ENCODE measurements around the gene GPBP1.
"Not testable (repeated sequence)": the region's sequence is repeated elsewhere in the genome, so short reads cannot be mapped to it uniquely, and the experiment has no call there.

Gene GPBP1

DNA sequence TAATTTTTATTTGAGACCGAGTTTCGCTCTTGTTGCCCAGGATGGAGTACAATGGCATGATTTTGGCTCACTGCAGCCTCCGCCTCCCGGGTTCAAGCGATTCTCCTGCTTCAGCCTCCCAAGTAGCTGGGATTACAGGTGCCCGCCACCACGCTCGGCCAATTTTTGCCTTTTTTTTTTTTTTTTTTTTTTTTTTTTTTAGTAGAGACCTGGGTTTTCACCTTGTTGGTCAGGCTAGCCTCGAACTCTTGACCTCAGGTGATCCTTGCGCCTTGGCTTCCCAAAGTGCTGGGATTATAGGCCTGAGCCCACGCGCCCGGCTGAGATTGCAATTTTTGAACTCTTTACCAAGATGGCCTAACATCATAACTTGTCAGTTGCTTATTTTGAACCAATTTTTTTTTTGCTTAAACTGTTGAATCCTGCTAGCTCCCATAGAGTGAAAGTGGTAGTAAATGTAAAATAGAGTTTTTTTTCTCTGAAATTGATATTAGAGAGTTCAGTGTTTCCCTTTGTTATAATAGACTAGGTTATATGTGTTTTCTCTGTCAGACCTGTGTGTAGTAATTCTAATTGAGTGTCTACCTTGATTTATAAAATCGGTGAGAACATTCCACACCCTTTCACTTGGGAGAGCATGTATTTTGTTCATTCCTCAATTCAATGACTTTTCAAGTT, 3.8 kb downstream of the GPBP1 start:
- DNase-seq, result no peak

GRCh38 chr5:57178238-57178637, 4.4 kb downstream of the GPBP1 start:
- DNase-seq, result not testable (repeated sequence)

DNA sequence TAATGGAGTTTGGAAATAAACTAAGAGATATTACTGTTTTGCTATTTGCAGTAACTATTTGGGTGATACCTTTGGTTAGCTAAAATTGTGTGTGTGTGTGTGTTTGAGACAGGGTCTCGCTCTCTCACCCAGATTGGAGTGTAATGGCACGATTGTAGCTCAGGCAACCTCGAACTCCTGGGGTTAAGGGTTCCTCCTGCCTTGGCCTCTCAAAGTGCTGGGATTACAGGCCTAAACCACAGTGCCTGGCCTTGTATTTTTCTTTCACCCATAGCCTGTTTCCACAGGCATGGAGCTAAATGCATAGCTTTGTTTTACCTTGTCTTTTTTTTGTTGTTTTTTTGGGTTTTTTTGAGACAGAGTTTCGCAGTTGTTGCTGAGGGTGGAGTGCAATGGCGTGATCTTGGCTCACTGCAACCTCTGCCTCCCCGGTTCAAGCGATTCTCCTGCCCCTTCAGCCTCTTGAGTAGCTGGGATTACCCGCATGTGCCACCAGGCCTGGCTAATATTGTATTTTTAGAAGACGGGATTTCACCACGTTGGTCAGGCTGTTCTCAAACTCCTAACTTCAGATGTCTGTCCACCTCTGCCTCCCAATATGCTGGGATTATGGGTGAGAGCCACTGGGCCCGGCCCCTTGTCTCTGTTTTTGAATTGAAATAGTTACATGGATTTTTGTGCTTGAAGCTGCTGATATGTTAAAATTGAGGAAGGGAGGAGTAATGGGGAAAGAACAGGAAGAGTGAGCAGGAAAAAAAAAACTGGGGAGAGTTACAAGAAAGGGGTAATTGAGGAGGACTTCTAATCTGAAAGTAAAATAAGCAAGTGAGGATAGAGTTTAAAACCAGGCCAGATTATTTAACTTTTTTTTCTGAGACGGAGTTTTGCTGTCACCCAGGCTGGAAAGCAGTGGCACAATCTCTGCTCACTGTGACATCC, 5.7 kb downstream of the GPBP1 start:
- no peak for DNase-seq

GRCh38 chr5:57181154-57181553, 7.3 kb downstream of the GPBP1 start:
- DNase-seq, result no peak

DNA sequence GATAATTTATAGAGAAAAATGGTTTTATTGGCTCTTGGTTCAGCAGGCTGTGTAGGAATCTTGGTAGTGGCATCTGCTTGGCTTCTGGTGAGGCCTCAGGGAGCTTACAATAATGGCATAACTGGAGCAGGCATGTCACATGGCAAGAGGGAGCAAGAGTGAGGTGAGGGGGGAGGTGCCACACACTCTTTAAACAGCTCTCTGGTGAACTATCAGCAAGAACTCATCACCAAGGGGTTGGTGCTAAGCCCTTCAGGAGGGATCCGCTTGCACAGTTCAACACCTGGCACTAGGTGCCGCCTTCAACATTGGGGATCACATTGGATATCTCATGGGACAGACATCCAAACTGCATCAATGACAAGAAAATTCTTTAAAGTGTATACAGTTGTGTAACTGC, 10.5 kb downstream of the GPBP1 start:
- DNase-seq, result no peak

DNA sequence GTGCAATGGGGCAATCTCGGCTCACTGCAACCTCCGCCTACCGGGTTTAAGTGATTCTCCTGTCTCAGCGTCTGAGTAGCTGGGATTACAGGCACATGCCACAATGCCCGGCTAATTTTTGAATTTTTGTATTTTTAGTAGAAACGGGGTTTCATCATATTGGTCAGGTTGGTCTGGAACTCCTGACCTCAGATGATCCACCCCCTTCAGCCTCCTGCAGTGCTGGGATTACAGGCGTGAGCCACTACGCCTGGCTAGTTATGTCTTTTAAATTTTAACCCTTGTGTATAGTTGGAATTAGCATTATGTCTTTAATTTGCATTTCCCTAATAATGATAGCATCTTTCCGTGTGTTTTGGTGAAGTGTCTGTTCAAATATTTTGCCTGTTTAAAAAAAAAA, 11.5 kb downstream of the GPBP1 start:
- no peak for DNase-seq

GRCh38 chr5:57186194-57186593, 12.3 kb downstream of the GPBP1 start:
- no peak for DNase-seq

GRCh38 chr5:57187977-57188376, 14.1 kb downstream of the GPBP1 start:
- not testable (repeated sequence) for DNase-seq

DNA sequence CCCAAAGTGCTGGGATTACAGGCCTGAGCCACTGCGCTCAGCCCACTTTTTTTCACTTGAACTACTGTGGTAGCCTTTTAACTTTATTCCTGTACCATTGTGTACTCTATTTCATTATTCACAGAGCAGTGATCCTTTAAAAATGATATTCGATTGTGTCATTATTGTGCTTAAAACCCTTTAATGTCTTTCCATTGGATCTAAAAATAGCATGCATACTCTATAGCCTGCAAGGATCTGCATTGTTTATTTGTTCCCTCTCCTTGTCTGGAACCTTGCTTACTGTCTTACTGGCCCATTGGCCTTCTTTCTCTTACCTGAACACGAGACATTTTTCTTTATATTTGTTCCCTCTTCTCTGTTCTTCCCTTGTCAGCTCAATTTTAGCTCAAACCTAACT, 15.7 kb downstream of the GPBP1 start:
- DNase-seq, result no peak

DNA sequence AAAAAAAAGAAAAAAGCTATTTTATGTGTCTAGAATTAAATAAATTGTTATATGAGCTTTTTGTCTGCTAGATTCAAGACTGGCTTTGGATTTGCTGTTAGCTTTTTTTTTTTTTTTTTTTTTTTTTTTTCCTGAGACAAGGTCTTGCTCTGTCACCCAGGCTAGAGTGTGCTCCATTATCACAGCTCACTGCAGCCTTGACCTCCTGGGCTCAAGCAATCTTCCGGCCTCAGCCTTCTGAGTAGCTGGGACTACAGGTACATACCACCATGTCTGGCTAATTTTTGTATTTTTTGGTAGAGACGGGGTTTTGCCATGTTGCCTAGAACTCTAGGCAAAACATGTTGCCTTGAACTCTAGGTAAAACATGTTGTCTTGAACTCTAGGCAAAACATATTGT, 16.7 kb downstream of the GPBP1 start:
- no peak for DNase-seq

GRCh38 chr5:57191163-57191562, 17.3 kb downstream of the GPBP1 start:
- no peak for DNase-seq

DNA sequence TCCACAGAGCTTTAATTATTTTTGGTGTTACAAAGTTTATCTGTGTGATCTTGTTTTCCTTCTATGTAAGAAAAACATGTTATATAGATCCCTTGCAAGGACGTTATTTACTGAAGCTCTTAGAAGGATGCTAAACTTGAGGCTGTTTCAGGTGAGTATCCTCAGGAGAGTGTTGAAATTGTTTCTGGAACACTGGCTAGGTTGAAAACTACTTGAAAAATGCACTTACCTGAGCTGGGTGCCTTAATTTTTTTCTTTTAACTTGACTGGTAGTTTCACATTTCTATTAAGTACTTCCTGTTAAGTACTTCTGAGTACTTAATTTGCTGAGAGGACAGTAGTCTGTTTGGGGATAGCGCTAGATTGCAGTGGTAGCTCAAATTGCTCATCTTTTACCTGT, 18.1 kb downstream of the GPBP1 start:
- no peak for DNase-seq

- not testable (repeated sequence) for DNase-seq
Measured at GRCh38 chr5:57192832-57193231, 19.0 kb downstream of the GPBP1 start.

GRCh38 chr5:57193757-57194413, 20.0 kb downstream of the GPBP1 start:
- DNase-seq, result no peak

DNA sequence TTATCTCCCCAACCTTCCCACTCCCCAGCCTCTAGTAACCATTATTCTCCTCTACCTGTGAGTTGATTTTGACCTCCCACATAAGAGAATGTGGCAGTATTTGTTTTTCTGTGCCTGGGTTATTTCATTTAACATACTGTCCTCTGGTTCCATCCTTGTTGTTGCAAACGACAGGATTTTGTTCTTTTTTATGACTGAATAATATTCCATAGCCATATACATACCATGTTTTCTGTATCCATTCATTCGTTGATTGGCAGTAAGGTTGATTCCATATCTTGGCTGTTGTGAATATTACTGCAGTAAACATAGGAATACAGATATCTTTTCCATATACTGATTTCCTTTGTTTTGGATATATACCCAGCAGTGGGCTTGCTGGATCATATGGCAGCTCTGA, 20.8 kb downstream of the GPBP1 start:
- no peak for DNase-seq

GRCh38 chr5:57195060-57195459, 21.2 kb downstream of the GPBP1 start:
- DNase-seq, result no peak

GRCh38 chr5:57199866-57200265, 26.0 kb downstream of the GPBP1 start:
- DNase-seq, result no peak

DNA sequence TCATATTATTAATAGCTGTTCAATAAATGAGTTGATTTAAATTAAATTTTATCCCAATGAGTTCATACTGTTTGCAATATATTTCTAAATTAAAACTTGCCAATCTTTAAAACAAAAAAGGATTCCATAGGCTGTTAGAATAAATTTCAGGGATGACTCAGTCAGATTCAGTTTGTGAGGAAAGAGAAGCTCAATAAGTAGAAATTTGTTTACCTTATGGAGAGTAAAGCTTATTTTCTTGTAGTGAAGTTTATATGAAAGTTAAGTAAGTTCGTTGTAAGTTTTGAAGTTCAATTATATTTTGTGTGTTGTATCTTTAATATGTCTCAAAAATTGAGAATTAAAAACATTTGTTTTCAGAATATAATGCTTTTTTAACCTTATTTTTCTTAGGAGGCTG, 29.0 kb downstream of the GPBP1 start:
- no peak for DNase-seq

DNA sequence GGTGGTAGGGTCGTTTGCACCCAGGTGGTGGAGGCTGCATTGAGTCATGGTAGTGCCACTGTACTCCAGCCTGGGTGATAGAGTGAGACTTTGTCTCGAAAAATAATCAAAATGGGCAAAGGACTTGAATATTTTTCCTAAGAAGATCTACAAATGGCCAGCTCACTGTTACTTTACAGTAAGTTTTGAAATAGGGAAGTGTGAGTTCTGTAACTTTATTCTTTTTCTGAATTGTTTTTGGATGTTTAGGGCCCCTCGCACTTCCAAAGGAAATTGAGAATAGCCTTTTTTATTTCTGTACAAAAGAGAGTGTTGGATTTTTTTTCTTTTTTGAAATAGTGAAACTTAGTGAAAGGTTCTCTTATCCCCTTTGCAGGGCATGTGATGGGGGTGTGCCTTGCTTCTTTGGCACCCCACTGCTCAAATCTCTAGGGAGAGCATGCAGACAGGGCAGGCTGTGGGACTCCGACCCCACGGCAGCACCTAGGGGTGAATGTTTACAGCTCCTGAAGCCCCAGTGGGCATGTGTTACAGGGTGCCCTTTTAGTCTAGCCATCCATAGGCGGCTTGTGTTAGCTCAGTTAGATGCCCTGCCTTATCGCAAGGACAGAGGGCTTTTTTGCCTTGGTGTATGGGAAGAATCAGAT, 33.3 kb downstream of the GPBP1 start:
- DNase-seq, result no peak

- no peak for DNase-seq
Measured at GRCh38 chr5:57207681-57208080, 33.8 kb downstream of the GPBP1 start.

GRCh38 chr5:57209316-57210040, 35.6 kb downstream of the GPBP1 start:
- DNase-seq, result no peak

- DNase-seq, result no peak
Measured at GRCh38 chr5:57210633-57211032, 36.8 kb downstream of the GPBP1 start.

GRCh38 chr5:57211039-57211438, 37.2 kb downstream of the GPBP1 start:
- no peak for DNase-seq

Measured in NCI-H1694 treated with DMSO at 0.1 percent for 48 hours (cell line).